H7 (cell line): Measurements from ENCODE around the gene ZNF22. TPM values are rescaled to one million over a fixed set of nuclear protein-coding genes. Genes with fewer than 3 reads are reported as not detected.

Experiments used
- DNase-seq: peaks from one replicate; pipeline ENCODE4 v3.0.0; 2012
- H3K27me3 ChIP-seq: 2 replicates; pipeline ENCODE4 v1.6.0; 2011; ENCODE audit warnings: mild to moderate bottlenecking, low read length; ENCODE audit not compliant: control insufficient read depth, insufficient read depth
- H3K36me3 ChIP-seq: replicated peaks from 2 replicates; pipeline ENCODE4 v1.5.1; 2011; ENCODE audit warnings: low read length; ENCODE audit not compliant: control insufficient read depth, insufficient read depth
- H3K4me3 ChIP-seq: 2 replicates; pipeline ENCODE4 v1.5.1; 2011; ENCODE audit warnings: low read depth, mild to moderate bottlenecking, control low read depth, low read length, moderate library complexity; ENCODE audit not compliant: insufficient read depth
- total RNA-seq: library from RNA; depleted of rRNA; stranded (reverse); fragments of >200 nt; shearing (Covaris generic); gene quantifications from 2 replicates; pipeline ENCODE4 v1.2.3, GENCODE V29; 2014

Gene ZNF22
- total RNA-seq, 1 experiment from 2014 or later = 20.2 TPM

DNA sequence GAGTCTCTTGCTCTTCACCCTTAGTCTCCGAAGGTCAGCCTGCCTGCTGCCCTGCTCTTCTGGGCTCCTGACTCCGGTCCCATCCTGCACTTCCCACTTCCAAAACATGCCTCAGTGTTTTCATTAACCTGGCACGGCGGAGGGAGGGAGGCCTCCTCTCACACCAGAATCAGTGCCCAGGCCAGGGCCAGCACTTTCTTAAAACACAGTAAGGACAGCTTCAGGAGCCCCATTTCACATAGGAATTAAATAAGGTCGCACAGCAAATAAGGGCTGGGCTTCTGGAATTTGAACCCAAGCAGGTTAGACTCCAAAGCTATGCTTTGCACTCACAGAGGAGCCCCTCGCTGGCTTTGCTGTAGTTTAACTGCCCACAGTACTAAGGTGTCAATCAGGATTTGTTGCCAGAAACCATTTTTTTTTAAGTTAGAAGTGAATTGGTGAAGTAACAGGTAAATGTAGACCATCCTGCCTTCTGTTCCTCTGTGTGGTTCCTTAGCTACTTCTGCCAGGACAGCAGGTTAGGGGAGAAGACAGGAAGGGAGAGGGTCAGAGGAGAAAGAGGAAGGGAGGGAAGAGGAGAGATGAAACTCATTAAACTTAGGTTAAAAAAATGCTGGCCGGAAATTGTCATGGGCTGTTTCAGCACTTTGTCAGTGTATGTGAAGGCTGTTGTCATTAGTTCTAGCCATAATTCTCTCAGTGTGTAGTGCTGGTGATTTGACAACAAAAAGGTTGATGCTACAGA is 40.1 kb upstream of the ZNF22 start:
- Histone ChIP-seq H3K4me3 (no peak overlapping the region), H3K36me3 (no peaks in the 10 kb centered on the region), H3K27me3 (peaks cover 5% of the 10 kb centered on the region)
- peak; percentile 18 for DNase-seq

- Histone ChIP-seq H3K27me3 (peaks cover 5% of the 10 kb centered on the region), H3K36me3 (no peaks in the 10 kb centered on the region), H3K4me3 (no peak overlapping the region)
- DNase-seq = peak; percentile 28
These were observed 39.5 kb upstream of the ZNF22 start for GRCh38 chr10:44961230-44961571.

GRCh38 chr10:44961931-44962750 is 38.6 kb upstream of the ZNF22 start:
- no peak for DNase-seq
- Histone ChIP-seq H3K4me3 (no peak overlapping the region), H3K27me3 (peaks cover 5% of the 10 kb centered on the region), H3K36me3 (no peaks in the 10 kb centered on the region)

- Histone ChIP-seq H3K4me3 (no peak overlapping the region), H3K36me3 (no peaks in the 10 kb centered on the region), H3K27me3 (peaks cover 5% of the 10 kb centered on the region)
- peak; percentile 73 for DNase-seq
These were observed 37.6 kb upstream of the ZNF22 start for GRCh38 chr10:44962870-44963738.

DNA sequence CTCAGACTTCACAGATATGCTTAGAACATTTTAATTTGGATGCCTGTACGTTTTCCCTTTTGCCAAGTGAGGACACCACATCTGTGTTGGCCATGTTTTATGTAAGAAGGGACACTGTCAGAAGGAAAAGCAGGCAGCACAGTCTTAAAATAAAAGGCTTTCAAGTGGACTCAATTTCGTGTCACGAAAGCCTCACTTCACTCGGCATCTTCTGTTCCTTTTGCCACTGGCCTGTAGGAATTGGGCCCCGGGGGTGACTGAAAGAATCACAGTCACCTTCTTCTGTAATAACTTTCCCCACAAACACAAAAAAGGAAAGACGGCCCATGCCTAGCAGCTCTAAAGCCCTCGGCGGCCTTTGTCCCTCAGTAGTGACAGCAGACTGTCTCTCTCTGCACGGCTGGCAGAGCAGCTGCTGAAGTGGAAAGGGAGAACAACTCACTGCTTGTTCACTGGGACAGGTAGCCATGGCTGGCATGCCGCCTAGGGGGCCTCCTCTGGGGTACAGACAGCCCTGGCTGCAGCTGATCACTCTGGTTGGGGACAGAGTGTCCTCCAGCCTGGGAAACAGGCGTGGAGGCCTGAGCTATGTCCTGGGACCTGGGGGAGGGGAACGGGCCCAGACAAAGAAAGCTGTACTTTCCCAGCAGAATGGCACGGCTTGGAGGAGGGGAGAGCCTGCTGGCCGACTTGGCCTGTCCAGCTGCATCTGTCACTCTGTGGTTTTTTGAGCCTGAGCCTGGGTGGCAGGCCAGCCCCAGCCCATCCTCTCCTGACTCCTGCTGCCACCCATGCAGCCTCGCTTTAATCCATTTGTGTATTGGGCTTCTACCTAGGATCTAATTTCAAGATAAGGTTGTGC is 36.7 kb upstream of the ZNF22 start:
- DNase-seq = peak; percentile 49
- Histone ChIP-seq H3K4me3 (no peak overlapping the region), H3K36me3 (no peaks in the 10 kb centered on the region), H3K27me3 (peaks cover 5% of the 10 kb centered on the region)

GRCh38 chr10:44965104-44965503 is 35.6 kb upstream of the ZNF22 start:
- H3K36me3 ChIP-seq = no peaks in the 10 kb centered on the region
- H3K4me3 ChIP-seq = no peak overlapping the region
- DNase-seq = peak; percentile 45
- H3K27me3 ChIP-seq = peaks cover 3% of the 10 kb centered on the region

GRCh38 chr10:44965651-44966097 is 35.0 kb upstream of the ZNF22 start:
- no peaks in the 10 kb centered on the region; the same call in 1 of the 2 replicates for H3K36me3 ChIP-seq
- no peak overlapping the region for H3K4me3 ChIP-seq
- peak; percentile 13 for DNase-seq
- no peaks in the 10 kb centered on the region for H3K27me3 ChIP-seq

DNA sequence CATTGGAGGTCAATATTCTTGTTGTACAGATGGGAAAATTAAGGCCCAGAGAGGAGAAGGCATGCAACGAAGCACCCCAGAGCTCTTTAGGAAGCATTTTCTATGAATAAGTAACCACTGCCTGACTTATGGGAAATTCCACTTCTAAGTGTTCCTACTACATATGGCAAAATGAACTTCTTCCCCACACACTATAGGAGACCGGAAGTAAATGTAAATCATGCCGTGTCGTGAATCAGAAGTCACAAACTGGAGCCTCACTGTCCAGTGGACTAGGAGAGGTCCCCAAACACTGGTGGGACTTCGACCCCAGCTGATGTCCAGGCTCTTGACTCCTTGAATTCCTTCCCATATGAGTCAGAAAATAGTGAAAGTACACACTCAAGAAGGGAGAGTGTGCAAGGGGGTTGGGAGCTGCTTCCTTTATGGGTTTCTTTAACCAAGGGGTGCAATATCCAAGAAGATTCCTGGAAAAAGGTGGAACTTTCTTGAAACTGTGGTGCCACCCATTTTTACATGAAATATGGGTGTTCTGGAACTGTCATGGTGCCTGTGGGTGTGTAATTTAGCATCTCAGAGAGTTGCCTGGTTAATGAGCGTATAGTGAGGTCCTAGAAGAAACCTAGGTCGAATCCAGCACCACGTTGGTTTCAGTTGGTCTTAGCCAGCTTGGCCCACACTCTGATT is 34.5 kb upstream of the ZNF22 start:
- no peak for DNase-seq
- Histone ChIP-seq H3K4me3 (no peak overlapping the region), H3K27me3 (no peaks in the 10 kb centered on the region), H3K36me3 (no peaks in the 10 kb centered on the region; the same call in 1 of the 2 replicates)

- peaks cover 2% of the 10 kb centered on the region for H3K36me3 ChIP-seq
- no peaks in the 10 kb centered on the region for H3K27me3 ChIP-seq
- DNase-seq = no peak
- H3K4me3 ChIP-seq = no peak overlapping the region
These were observed 33.8 kb upstream of the ZNF22 start for GRCh38 chr10:44966816-44967509.

DNA sequence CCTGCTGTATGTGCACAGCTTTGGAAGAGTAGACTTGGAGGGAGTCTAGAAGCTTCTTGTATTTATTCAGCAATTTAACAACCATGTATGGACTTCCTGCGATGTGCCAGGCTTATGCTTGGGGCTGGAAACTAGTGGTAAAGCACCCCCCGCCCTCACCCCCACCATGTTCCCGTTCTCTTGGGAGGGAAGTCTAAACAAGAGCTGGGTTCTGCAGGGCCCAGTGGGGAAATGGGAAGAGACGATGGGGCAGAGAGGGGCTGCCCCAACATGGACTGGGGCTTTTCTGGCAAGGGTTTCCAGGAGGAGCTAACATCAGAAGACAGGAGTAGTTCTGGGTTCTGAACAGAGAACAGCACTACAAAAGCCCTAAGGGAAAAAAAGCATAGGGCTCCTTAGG is 33.1 kb upstream of the ZNF22 start:
- DNase-seq = no peak
- Histone ChIP-seq H3K27me3 (no peaks in the 10 kb centered on the region), H3K4me3 (no peak overlapping the region), H3K36me3 (peaks cover 2% of the 10 kb centered on the region)

DNA sequence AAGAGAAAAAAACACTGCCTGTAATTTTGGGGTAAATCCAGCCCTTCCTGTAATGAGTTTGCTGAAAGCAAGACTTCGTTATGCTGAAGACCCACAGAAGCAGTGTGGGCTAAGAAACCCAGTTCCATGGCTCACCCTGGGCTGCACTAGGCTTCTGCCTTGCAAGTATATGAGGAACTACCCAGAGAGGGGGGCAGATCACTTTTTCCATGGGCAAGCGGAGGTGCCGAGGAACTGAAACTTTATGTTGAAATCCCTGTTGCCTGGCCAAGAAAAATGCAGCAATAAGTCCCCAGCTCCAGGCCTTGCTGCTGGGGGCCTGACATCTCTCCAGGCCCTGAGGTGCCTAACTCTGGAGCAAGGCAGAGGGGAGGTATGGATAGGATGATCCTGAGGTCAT is 32.6 kb upstream of the ZNF22 start:
- DNase-seq = peak; percentile 16
- no peaks in the 10 kb centered on the region for H3K27me3 ChIP-seq
- H3K36me3 ChIP-seq = peaks cover 2% of the 10 kb centered on the region
- H3K4me3 ChIP-seq = no peak overlapping the region

- peaks cover 2% of the 10 kb centered on the region for H3K36me3 ChIP-seq
- H3K4me3 ChIP-seq = no peak overlapping the region
- H3K27me3 ChIP-seq = no peaks in the 10 kb centered on the region
- peak; percentile 20 for DNase-seq
These were observed 32.0 kb upstream of the ZNF22 start for GRCh38 chr10:44968500-44969400.
